ENCODE measurements around the gene BORCS6.
"Not testable (repeated sequence)": the region's sequence is repeated elsewhere in the genome, so short reads cannot be mapped to it uniquely, and the experiment has no call there.

Gene BORCS6

GRCh38 chr17:8173056-8173870, 16.7 kb downstream of the BORCS6 start:
- DNase-seq, result peak; percentile 83

- not testable (repeated sequence) for DNase-seq
Observed at GRCh38 chr17:8170186-8170585, 19.8 kb downstream of the BORCS6 start.

- DNase-seq, result no peak
Observed at GRCh38 chr17:8167526-8167925, 22.5 kb downstream of the BORCS6 start.

GRCh38 chr17:8166731-8167130, 23.2 kb downstream of the BORCS6 start:
- DNase-seq, result no peak

GRCh38 chr17:8164815-8165131, 25.2 kb downstream of the BORCS6 start:
- DNase-seq, result no peak

GRCh38 chr17:8163978-8164814, 25.8 kb downstream of the BORCS6 start:
- DNase-seq, result no peak

GRCh38 chr17:8162997-8163977, 26.7 kb downstream of the BORCS6 start:
- DNase-seq, result no peak

- peak; percentile 69 for DNase-seq
Observed at GRCh38 chr17:8162233-8162996, 27.6 kb downstream of the BORCS6 start, which contains the start of gene VAMP2. Gene VAMP2 (minus strand): TSS chr17:8162948. CDS start chr17:8162879, 69 bp downstream.

GRCh38 chr17:8161289-8162232, 28.4 kb downstream of the BORCS6 start:
- DNase-seq, result no peak

GRCh38 chr17:8160741-8161221, 29.2 kb downstream of the BORCS6 start:
- no peak for DNase-seq

- no peak for DNase-seq
Observed at GRCh38 chr17:8160224-8160577, 29.8 kb downstream of the BORCS6 start.

- no peak for DNase-seq
Observed at GRCh38 chr17:8159459-8160223, 30.3 kb downstream of the BORCS6 start.

GRCh38 chr17:8159032-8159400, 31.0 kb downstream of the BORCS6 start:
- no peak for DNase-seq

- peak; percentile 85 for DNase-seq
Observed at GRCh38 chr17:8158267-8159031, 31.5 kb downstream of the BORCS6 start.

GRCh38 chr17:8156246-8156992, 33.6 kb downstream of the BORCS6 start:
- peak; percentile 99 for DNase-seq

GRCh38 chr17:8155996-8156245, 34.1 kb downstream of the BORCS6 start:
- DNase-seq, result no peak

- no peak for DNase-seq
Observed at GRCh38 chr17:8155231-8155995, 34.6 kb downstream of the BORCS6 start.

GRCh38 chr17:8154608-8155155, 35.3 kb downstream of the BORCS6 start:
- DNase-seq, result no peak
